IMR-90 (cell line): ENCODE measurements around the gene CSAG1.
"Not testable (repeated sequence)": the region's sequence is repeated elsewhere in the genome, so short reads cannot be mapped to it uniquely, and the experiment has no call there.

Source experiments
- SMC3 ChIP-seq: fragments of 150-350 bp; IDR thresholded peaks from 2 replicates; pipeline ENCODE4 v1.6.1; 2016; ENCODE audit warnings: low read depth, mild to moderate bottlenecking, antibody characterized with exemption, low read length, moderate library complexity
- TF ChIP-seq, protein P1 (sequence below): conservative IDR thresholded peaks from 2 replicates; pipeline ENCODE4 v1.5.1; 2012; ENCODE audit warnings: mild to moderate bottlenecking, low read depth, low read length, improper control_type of control experiment
- TF ChIP-seq, protein P2 (sequence below): fragments of 150-350 bp; IDR thresholded peaks from 2 replicates; pipeline ENCODE4 v1.6.1; 2017; ENCODE audit warnings: mild to moderate bottlenecking, antibody characterized with exemption, low read length, low read depth

DNA sequence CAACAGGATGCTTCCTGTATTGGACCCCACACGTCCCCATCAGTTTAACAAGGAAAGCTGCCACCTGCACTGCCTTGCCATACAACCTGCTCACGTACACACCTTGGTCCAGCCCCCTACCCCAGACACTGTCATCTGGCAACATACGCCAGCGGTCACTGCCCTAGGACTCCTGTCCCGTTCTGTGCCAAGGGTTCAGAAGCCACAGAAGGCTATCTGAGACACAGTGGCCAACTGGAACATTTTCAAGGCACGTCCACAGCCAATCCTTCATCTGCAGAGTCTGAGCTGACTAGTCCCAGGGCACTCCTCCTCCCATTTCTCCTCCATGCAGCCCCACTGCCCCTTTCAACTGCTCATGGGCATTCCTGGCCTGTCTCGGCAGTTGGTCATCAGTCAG is 28.1 kb upstream of the CSAG1 start:
- TF ChIP-seq, protein P1, sequence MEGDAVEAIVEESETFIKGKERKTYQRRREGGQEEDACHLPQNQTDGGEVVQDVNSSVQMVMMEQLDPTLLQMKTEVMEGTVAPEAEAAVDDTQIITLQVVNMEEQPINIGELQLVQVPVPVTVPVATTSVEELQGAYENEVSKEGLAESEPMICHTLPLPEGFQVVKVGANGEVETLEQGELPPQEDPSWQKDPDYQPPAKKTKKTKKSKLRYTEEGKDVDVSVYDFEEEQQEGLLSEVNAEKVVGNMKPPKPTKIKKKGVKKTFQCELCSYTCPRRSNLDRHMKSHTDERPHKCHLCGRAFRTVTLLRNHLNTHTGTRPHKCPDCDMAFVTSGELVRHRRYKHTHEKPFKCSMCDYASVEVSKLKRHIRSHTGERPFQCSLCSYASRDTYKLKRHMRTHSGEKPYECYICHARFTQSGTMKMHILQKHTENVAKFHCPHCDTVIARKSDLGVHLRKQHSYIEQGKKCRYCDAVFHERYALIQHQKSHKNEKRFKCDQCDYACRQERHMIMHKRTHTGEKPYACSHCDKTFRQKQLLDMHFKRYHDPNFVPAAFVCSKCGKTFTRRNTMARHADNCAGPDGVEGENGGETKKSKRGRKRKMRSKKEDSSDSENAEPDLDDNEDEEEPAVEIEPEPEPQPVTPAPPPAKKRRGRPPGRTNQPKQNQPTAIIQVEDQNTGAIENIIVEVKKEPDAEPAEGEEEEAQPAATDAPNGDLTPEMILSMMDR = not testable (repeated sequence)
- not testable (repeated sequence) for TF ChIP-seq SMC3
- TF ChIP-seq, protein P2, sequence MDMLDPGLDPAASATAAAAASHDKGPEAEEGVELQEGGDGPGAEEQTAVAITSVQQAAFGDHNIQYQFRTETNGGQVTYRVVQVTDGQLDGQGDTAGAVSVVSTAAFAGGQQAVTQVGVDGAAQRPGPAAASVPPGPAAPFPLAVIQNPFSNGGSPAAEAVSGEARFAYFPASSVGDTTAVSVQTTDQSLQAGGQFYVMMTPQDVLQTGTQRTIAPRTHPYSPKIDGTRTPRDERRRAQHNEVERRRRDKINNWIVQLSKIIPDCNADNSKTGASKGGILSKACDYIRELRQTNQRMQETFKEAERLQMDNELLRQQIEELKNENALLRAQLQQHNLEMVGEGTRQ = not testable (repeated sequence)
